Stimulated activated effector memory CD8-positive, alpha-beta T cell treated with anti-CD3 and anti-CD28 coated beads, Interleukin-12 subunit alpha, Interleukin-12 subunit beta, amount 100 ng/mL, for 72 hours (primary cell): Measurements from ENCODE around the gene ZG16.
"Not testable (repeated sequence)": the region's sequence is repeated elsewhere in the genome, so short reads cannot be mapped to it uniquely, and the experiment has no call there.

Experiments used
- ATAC-seq: fragments of 150-1000 bp; cut with Tn5 transposase; 2 replicates; pipeline ENCODE4 v1.10.0; 2021
- DNase-seq, 2 donors: peaks; one replicate each; pipeline ENCODE4 v3.0.0; 2021 to 2022; ENCODE audit warnings: low spot score in 2 of 2
- H3K27ac Mint-ChIP-seq: one replicate; pipeline ENCODE4 v1.8.0; 2022; ENCODE audit warnings: mild to moderate bottlenecking, mixed read lengths
- H3K36me3 Mint-ChIP-seq: one replicate; pipeline ENCODE4 v1.8.0; 2022; ENCODE audit warnings: mild to moderate bottlenecking, mixed read lengths
- H3K4me1 Mint-ChIP-seq: one replicate; pipeline ENCODE4 v1.8.0; 2022; ENCODE audit warnings: mixed read lengths
- H3K4me3 Mint-ChIP-seq: one replicate; pipeline ENCODE4 v1.8.0; 2022; ENCODE audit warnings: mild to moderate bottlenecking, mixed read lengths
- H3K9me3 Mint-ChIP-seq: one replicate; pipeline ENCODE4 v1.8.0; 2022; ENCODE audit warnings: mixed read lengths

The ZG16 gene

GRCh38 chr16:29777576-29778350 lies at the start of gene ZG16:
TSS of gene ZG16 (plus strand) at chr16:29778256. CDS start at chr16:29779267, 1,011 bp downstream.
- Mint-ChIP-seq H3K9me3 (no peaks in the 10 kb centered on the region), H3K4me3 (no peak within 1 kb of the TSS), H3K4me1 (peaks cover 12% of the 10 kb centered on the region), H3K27ac (peak within 1 kb of the TSS; percentile 64), H3K36me3 (no peaks in the 10 kb centered on the region)
- DNase-seq (no peak), ATAC-seq (no peak)

- Mint-ChIP-seq H3K4me1 (peaks cover 23% of the 10 kb centered on the region), H3K9me3 (peaks cover 2% of the 10 kb centered on the region), H3K4me3 (no peak overlapping the region), H3K36me3 (peaks cover 6% of the 10 kb centered on the region), H3K27ac (no peak overlapping the region)
- DNase-seq (no peak), ATAC-seq (no peak)
Observed at GRCh38 chr16:29729116-29729521, 48.9 kb upstream of the ZG16 start.

GRCh38 chr16:29730649-29731048 lies 47.4 kb upstream of the ZG16 start:
- Mint-ChIP-seq H3K36me3 (peaks cover 6% of the 10 kb centered on the region), H3K4me3 (peak overlapping the region; percentile 49), H3K9me3 (peaks cover 2% of the 10 kb centered on the region), H3K27ac (no peak overlapping the region), H3K4me1 (peaks cover 31% of the 10 kb centered on the region)
- no peak for ATAC-seq
- no peak for DNase-seq

- Mint-ChIP-seq H3K4me1 (peaks cover 44% of the 10 kb centered on the region), H3K27ac (peak overlapping the region; percentile 74), H3K4me3 (peak overlapping the region; percentile 49)
- DNase-seq (peak; percentile 45 to 79), ATAC-seq (peak; percentile 89)
- not testable (repeated sequence) for H3K36me3 Mint-ChIP-seq, H3K9me3 Mint-ChIP-seq
Observed at GRCh38 chr16:29731768-29732601, 46.1 kb upstream of the ZG16 start.

GRCh38 chr16:29734786-29735185 lies 43.3 kb upstream of the ZG16 start:
- Mint-ChIP-seq H3K36me3 (peaks cover 6% of the 10 kb centered on the region), H3K4me1 (peaks cover 68% of the 10 kb centered on the region), H3K27ac (no peak overlapping the region), H3K9me3 (peaks cover 2% of the 10 kb centered on the region), H3K4me3 (no peak overlapping the region)
- ATAC-seq (no peak), DNase-seq (no peak)

GRCh38 chr16:29736112-29736511 lies 41.9 kb upstream of the ZG16 start:
- ATAC-seq = no peak
- Mint-ChIP-seq H3K36me3 (peaks cover 6% of the 10 kb centered on the region), H3K9me3 (peaks cover 2% of the 10 kb centered on the region), H3K4me1 (peaks cover 78% of the 10 kb centered on the region), H3K4me3 (no peak overlapping the region), H3K27ac (peak overlapping the region; percentile 65)
- DNase-seq = no peak

- Mint-ChIP-seq H3K4me1 (peaks cover 80% of the 10 kb centered on the region), H3K4me3 (no peak overlapping the region), H3K9me3 (peaks cover 2% of the 10 kb centered on the region), H3K36me3 (peaks cover 12% of the 10 kb centered on the region), H3K27ac (peak overlapping the region; percentile 3)
- ATAC-seq (no peak), DNase-seq (no peak)
Observed at GRCh38 chr16:29736764-29737163, 41.3 kb upstream of the ZG16 start.

- Mint-ChIP-seq H3K27ac (peak overlapping the region; percentile 79), H3K4me3 (peak overlapping the region; percentile 53), H3K4me1 (peaks cover 76% of the 10 kb centered on the region), H3K9me3 (no peaks in the 10 kb centered on the region), H3K36me3 (peaks cover 16% of the 10 kb centered on the region)
- ATAC-seq (no peak), DNase-seq (no peak)
Observed at GRCh38 chr16:29737713-29738112, 40.3 kb upstream of the ZG16 start.

GRCh38 chr16:29738514-29738913 lies 39.5 kb upstream of the ZG16 start:
- DNase-seq (peak in 1 of 2 donors; percentile 63), ATAC-seq (peak; percentile 91)
- peaks cover 73% of the 10 kb centered on the region for H3K4me1 Mint-ChIP-seq
- H3K4me3 Mint-ChIP-seq = peak overlapping the region; percentile 53
- peaks cover 24% of the 10 kb centered on the region for H3K36me3 Mint-ChIP-seq
- peak overlapping the region; percentile 79 for H3K27ac Mint-ChIP-seq
- no peaks in the 10 kb centered on the region for H3K9me3 Mint-ChIP-seq

- Mint-ChIP-seq H3K27ac (peak overlapping the region; percentile 14), H3K4me1 (peaks cover 81% of the 10 kb centered on the region), H3K36me3 (peaks cover 37% of the 10 kb centered on the region)
- H3K4me3 Mint-ChIP-seq, H3K9me3 Mint-ChIP-seq, DNase-seq, ATAC-seq: not testable (repeated sequence)
Observed at GRCh38 chr16:29739927-29740629, 38.0 kb upstream of the ZG16 start.

GRCh38 chr16:29740630-29741015 lies 37.4 kb upstream of the ZG16 start:
- Mint-ChIP-seq H3K4me1 (peaks cover 81% of the 10 kb centered on the region), H3K36me3 (peaks cover 43% of the 10 kb centered on the region), H3K27ac (peak overlapping the region; percentile 14)
- not testable (repeated sequence) for DNase-seq, H3K9me3 Mint-ChIP-seq, ATAC-seq, H3K4me3 Mint-ChIP-seq

GRCh38 chr16:29742683-29743275 lies 35.3 kb upstream of the ZG16 start:
- Mint-ChIP-seq H3K4me3 (peak overlapping the region; percentile 98), H3K9me3 (no peaks in the 10 kb centered on the region), H3K36me3 (peaks cover 57% of the 10 kb centered on the region), H3K4me1 (peaks cover 80% of the 10 kb centered on the region), H3K27ac (peak overlapping the region; percentile 100)
- no peak for DNase-seq
- ATAC-seq = no peak

- no peak for DNase-seq
Observed at GRCh38 chr16:29743475-29743826, 34.6 kb upstream of the ZG16 start.

GRCh38 chr16:29743827-29744531 lies 34.1 kb upstream of the ZG16 start:
- DNase-seq = peak; percentile 24 to 65
- no peak for ATAC-seq
- peaks cover 68% of the 10 kb centered on the region for H3K4me1 Mint-ChIP-seq
- no peaks in the 10 kb centered on the region for H3K9me3 Mint-ChIP-seq
- peaks cover 57% of the 10 kb centered on the region for H3K36me3 Mint-ChIP-seq
- peak overlapping the region; percentile 100 for H3K27ac Mint-ChIP-seq
- H3K4me3 Mint-ChIP-seq = peak overlapping the region; percentile 98

More at GRCh38 chr16:29743475-29743826, 34.6 kb upstream of the ZG16 start:
- H3K27ac Mint-ChIP-seq = peak overlapping the region; percentile 100
- peaks cover 57% of the 10 kb centered on the region for H3K36me3 Mint-ChIP-seq
- peak overlapping the region; percentile 98 for H3K4me3 Mint-ChIP-seq
- H3K4me1 Mint-ChIP-seq = peaks cover 74% of the 10 kb centered on the region
- no peaks in the 10 kb centered on the region for H3K9me3 Mint-ChIP-seq
- no peak for ATAC-seq
